RWPE2 (cell line): ENCODE data around the gene PEX11G.
A peak's percentile ranks its signal among the peaks of the same experiment; 100 is the strongest.

Experiments
- ATAC-seq: fragments of 200-7000 bp; cut with Tn5 transposase; 3 replicates; pipeline ENCODE4 v1.9.1; 2021; ENCODE audit warnings: low read depth
- DNase-seq: peaks from one replicate; pipeline ENCODE4 v3.0.0-alpha.2; 2020; ENCODE audit warnings: low spot score
- H3K27ac ChIP-seq: fragments of 450-650 bp; 2 replicates; pipeline ENCODE4 v1.5.1; 2017; ENCODE audit warnings: mild to moderate bottlenecking; ENCODE audit not compliant: poor library complexity, severe bottlenecking
- H3K27me3 ChIP-seq: fragments of 250-450 bp; sonication (Bioruptor Pico); 2 replicates; pipeline ENCODE4 v1.5.1; 2021; ENCODE audit warnings: mild to moderate bottlenecking, moderate library complexity; ENCODE audit not compliant: insufficient read depth, poor library complexity, severe bottlenecking
- H3K36me3 ChIP-seq: fragments of 250-450 bp; sonication (Bioruptor Pico); 2 replicates; pipeline ENCODE4 v1.5.1; 2020; ENCODE audit warnings: low read depth, mild to moderate bottlenecking, moderate library complexity
- H3K4me1 ChIP-seq: fragments of 250-450 bp; sonication (Bioruptor Pico); 2 replicates; pipeline ENCODE4 v1.5.1; 2021; ENCODE audit warnings: mild to moderate bottlenecking, moderate library complexity; ENCODE audit not compliant: insufficient read depth, poor library complexity, severe bottlenecking
- H3K4me3 ChIP-seq: fragments of 250-450 bp; sonication (Bioruptor Pico); 2 replicates; pipeline ENCODE4 v1.5.1; 2021; ENCODE audit warnings: mild to moderate bottlenecking, moderate library complexity; ENCODE audit not compliant: severe bottlenecking
- H3K9me3 ChIP-seq: fragments of 250-450 bp; sonication (Bioruptor Pico); 2 replicates; pipeline ENCODE4 v1.5.1; 2021; ENCODE audit warnings: mild to moderate bottlenecking, moderate library complexity; ENCODE audit not compliant: severe bottlenecking
- TF ChIP-seq, protein P1 (sequence below): fragments of 450-650 bp; IDR thresholded peaks from one replicate; pipeline ENCODE4 v1.5.1; 2017; ENCODE audit warnings: mild to moderate bottlenecking, moderate library complexity; ENCODE audit not compliant: poor library complexity, severe bottlenecking

PEX11G gene

DNA sequence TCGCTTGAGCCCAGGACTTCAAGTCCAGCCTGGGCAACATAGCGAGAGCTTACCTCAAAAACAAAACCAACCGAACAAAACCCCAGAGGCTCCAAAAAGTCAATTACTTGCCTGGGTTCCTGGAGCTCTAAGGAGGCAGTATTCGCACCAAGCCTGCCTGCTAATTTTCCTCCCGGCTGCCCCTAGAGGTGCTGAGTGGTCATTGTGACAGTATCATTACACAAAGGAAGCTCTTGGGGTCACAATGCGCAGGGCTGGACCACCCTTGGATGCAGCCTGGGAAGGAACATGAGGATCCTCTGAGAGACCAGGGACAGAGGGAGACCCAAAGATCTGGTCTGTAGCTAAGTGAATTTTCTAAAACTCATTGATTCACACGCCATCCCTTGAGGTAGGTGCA lies 8.5 kb upstream of the PEX11G start:
- Histone ChIP-seq H3K27me3 (no peaks in the 10 kb centered on the region), H3K9me3 (no peaks in the 10 kb centered on the region), H3K4me1 (peaks cover 8% of the 10 kb centered on the region), H3K27ac (no peak overlapping the region), H3K36me3 (no peaks in the 10 kb centered on the region), H3K4me3 (no peak overlapping the region)
- TF ChIP-seq, protein P1, sequence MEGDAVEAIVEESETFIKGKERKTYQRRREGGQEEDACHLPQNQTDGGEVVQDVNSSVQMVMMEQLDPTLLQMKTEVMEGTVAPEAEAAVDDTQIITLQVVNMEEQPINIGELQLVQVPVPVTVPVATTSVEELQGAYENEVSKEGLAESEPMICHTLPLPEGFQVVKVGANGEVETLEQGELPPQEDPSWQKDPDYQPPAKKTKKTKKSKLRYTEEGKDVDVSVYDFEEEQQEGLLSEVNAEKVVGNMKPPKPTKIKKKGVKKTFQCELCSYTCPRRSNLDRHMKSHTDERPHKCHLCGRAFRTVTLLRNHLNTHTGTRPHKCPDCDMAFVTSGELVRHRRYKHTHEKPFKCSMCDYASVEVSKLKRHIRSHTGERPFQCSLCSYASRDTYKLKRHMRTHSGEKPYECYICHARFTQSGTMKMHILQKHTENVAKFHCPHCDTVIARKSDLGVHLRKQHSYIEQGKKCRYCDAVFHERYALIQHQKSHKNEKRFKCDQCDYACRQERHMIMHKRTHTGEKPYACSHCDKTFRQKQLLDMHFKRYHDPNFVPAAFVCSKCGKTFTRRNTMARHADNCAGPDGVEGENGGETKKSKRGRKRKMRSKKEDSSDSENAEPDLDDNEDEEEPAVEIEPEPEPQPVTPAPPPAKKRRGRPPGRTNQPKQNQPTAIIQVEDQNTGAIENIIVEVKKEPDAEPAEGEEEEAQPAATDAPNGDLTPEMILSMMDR = peak; percentile 27
- ATAC-seq (peak; percentile 20; the same call in 1 of the 3 replicates), DNase-seq (no peak)

DNA sequence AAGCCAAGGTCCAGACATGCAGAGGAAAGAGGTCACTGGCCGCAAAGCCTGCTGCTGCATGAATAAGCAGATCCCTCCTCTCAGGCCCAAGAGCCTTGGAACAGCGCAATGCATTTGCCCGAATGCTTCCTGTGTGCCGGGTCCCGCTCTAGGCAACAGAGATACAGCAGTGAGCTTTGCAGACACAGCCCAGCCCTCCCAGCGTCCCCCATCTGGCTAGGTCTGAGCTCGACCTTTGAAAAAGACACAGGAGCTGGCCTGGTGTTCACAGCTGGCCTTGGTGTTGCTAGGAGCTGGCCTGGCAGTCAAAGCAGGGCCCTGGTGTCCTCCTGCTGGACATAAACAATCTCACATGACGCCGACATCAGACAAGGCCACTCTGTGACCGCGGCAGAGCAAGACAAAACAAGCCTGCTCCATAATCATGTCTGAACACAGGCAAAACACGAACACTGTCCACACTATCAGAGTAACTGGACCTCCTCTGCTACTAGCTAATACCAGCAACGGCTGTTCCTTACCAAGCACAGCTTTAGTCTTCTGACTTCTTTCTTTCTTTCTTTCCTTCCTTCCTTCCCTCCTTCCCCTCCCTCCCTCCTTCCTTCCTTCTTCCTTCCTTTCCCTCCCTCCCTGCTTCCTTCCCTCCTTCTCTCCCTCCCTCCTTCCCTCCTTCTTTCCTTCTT lies 5.7 kb upstream of the PEX11G start:
- Histone ChIP-seq H3K27ac (peak overlapping the region; percentile 55), H3K36me3 (no peaks in the 10 kb centered on the region), H3K4me3 (no peak overlapping the region), H3K4me1 (peaks cover 8% of the 10 kb centered on the region), H3K9me3 (no peaks in the 10 kb centered on the region), H3K27me3 (no peaks in the 10 kb centered on the region)
- ATAC-seq (peak; percentile 71), DNase-seq (no peak)
- TF ChIP-seq, protein P1 = no peak

DNA sequence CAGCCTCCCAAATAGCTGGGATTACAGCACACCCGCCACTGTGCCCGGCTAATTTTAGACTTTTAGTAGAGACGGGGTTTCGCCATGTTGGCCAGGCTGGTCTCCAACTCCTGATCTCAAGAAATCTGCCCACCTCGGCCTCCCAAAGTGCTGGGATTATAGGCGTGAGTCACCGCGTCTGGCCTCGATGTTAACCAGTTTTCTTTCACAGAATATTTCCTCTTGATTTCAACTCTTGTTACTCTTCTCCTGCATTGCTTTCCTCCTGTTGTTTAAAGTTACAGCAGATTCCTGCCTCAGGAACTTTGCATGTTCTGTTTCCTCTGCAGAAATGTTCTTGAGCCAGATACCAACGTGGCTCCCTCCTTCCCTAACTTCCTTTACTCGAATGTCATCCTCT lies 3.7 kb upstream of the PEX11G start:
- Histone ChIP-seq H3K9me3 (no peaks in the 10 kb centered on the region), H3K4me3 (no peak overlapping the region), H3K27me3 (no peaks in the 10 kb centered on the region), H3K4me1 (peaks cover 8% of the 10 kb centered on the region), H3K27ac (no peak overlapping the region), H3K36me3 (no peaks in the 10 kb centered on the region)
- ATAC-seq (no peak), DNase-seq (no peak)
- TF ChIP-seq, protein P1 = no peak

DNA sequence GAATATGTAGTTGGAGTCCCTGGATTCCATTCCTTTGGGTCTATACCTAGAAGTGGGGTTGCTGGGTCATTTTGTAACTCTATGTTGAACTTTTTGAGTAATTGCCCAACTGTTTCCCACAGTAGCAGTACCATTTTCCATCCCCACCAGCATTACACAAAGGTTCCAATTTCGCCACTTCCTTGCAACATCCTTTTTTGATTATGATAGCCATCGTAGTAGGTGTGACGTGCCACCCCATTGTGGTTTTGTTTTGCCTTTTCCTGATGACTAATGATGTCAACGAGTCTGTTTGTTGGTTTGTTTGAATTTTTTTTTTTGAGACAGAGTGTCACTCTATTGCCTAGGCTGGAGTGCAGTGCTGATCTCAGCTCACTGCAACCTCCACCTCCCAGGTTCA lies 3.3 kb upstream of the PEX11G start:
- Histone ChIP-seq H3K4me3 (no peak overlapping the region), H3K27ac (no peak overlapping the region)
- DNase-seq = no peak

DNA sequence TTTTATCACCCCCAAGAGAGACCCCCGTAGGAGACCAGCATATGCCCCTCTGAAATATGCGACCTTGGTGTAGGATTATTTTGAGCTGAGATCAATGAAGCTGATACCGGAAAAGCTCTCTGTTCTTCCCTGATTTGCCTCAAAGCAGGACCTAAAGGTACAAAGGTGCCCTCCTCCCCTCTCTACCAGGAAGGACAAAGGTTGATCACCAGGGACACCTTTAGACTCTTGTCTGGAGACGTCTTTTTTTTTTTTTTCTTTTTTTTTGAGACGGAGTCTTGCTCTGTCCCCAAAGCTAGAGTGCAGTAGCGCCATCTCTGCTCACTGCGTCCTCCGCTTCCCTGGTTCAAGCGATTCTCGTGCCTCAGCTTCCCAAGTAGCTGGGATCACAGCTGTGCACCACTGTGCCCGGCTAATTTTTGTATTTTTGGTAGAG lies 792 bp upstream of the PEX11G start:
- DNase-seq = no peak
- Histone ChIP-seq H3K4me1 (peaks cover 5% of the 10 kb centered on the region), H3K27ac (no peak overlapping the region), H3K27me3 (no peaks in the 10 kb centered on the region), H3K4me3 (no peak overlapping the region), H3K9me3 (no peaks in the 10 kb centered on the region), H3K36me3 (no peaks in the 10 kb centered on the region)
- no peak for ATAC-seq
- TF ChIP-seq, protein P1 = no peak

More for the DNA sequence above, 3.3 kb upstream of the PEX11G start:
- H3K9me3 ChIP-seq = no peaks in the 10 kb centered on the region
- TF ChIP-seq, protein P1 = no peak
- H3K27me3 ChIP-seq = no peaks in the 10 kb centered on the region
- peaks cover 8% of the 10 kb centered on the region for H3K4me1 ChIP-seq
- no peaks in the 10 kb centered on the region for H3K36me3 ChIP-seq
- no peak for ATAC-seq
